GM18520 (cell line): ENCODE data around the gene ZNF282.

Experiments used
- ATAC-seq: cut with Tn5 transposase; IDR thresholded peaks from one replicate; pipeline ENCODE4 v1.9.1; 2021; ENCODE audit not compliant: unreplicated experiment

ZNF282 gene

GRCh38 chr7:149188637-149189259, 6.6 kb upstream of the ZNF282 start:
- no peak for ATAC-seq

- no peak for ATAC-seq
Measured at GRCh38 chr7:149191851-149192250, 3.5 kb upstream of the ZNF282 start.

- no peak for ATAC-seq
Measured at GRCh38 chr7:149194799-149195179, 557 bp upstream of the ZNF282 start.

- no peak for ATAC-seq
Measured at GRCh38 chr7:149196151-149196704, 882 bp downstream of the ZNF282 start.

DNA sequence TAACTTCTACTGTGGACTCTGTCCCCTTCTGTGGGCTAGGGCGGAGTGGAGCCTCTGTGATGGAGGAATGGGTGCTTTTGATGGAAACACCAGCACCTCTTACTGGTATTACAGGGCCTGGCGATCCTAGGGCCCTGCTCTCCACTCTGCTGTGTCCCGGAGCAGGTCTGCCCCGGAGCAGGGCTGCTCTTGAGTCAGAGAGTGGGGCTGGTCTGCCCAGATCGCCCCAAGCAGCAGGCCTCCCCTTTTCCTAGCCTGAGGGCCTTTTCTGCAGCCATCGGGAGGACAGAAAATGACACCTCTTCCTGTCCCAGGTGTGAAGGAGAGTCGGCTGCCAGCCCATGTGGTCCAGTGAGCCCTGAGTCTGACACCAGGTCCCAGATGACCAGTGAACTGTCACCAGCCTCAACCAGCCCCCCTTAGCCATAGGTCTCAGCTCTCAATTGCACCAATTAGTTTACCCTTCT, 1.4 kb downstream of the ZNF282 start:
- ATAC-seq, result no peak

DNA sequence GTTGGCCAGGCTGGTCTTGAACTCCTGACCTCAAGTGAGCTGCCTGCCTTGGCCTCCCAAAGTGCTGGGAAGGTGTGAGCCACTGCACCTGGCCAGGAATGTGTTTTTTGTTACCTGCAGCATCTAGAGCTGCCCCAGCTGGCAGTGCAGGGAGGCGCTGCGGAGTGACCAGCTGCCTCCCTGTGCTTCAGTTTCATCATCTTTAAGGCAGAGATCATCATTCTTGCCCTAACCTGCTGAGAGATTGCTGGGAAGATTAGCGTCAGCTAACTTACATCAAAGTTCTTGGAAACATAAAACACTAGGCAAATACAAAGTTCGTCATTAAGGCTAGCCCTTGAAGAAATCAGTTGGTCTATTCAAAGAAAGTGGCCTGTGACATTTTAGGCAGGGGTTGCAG, 2.3 kb downstream of the ZNF282 start:
- no peak for ATAC-seq

GRCh38 chr7:149198161-149198816, 2.9 kb downstream of the ZNF282 start:
- no peak for ATAC-seq

DNA sequence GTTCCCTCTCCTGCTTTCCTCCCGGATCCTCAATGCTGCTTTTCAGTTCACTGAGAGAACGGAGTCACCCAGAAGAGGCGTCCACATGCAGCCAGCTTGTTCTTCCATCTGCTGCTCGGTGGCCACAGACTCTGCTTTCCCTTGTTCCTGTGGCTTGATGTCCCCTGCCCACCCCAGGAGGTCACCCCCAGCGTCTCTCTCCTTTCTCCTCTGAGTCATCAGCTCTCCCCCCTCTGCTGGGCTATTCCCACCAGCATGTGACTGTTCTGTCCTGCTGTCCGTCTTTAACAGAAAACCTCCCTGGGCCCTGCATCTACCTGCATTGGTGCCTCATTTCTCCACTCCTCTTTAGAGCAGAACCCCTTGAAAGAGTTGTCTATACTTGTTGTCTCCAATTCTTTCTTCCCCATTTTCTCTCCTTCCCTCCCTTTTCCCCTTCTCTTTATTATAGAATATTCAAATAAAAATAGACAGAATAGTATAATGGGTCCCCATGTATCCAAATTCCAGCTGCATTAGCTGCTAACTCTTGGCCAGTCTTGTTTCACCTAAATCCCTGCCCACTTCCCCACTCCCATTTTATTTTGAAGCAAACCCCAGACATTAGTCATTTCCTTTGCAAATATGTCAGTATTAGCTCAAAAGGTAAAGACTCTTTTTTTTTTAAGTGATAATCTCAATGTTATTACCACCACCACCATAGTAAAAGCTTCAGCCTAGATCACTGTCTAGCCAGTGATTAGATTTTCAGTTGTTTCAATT, 4.1 kb downstream of the ZNF282 start:
- no peak for ATAC-seq

DNA sequence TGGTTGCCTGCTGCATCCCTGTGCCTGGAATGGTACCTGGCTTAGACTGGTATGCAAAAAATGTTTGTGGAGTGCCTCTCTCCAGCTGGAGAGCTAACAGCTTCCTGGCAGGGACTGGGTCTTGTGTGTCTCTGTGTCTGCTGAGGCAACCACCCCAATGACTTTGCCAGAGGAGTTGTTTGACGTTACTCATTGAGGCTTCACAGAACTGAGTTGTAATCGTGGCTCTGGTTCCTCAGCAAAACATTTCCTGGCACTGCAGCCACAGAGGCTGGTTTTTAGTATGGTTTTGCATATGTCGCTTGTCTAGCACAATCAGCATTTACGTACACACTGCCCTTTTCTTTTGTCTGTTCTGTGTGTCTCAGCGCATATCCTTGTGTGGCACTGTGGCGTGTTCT, 7.5 kb downstream of the ZNF282 start:
- no peak for ATAC-seq

GRCh38 chr7:149205690-149206381, 10.5 kb downstream of the ZNF282 start:
- ATAC-seq, result no peak

DNA sequence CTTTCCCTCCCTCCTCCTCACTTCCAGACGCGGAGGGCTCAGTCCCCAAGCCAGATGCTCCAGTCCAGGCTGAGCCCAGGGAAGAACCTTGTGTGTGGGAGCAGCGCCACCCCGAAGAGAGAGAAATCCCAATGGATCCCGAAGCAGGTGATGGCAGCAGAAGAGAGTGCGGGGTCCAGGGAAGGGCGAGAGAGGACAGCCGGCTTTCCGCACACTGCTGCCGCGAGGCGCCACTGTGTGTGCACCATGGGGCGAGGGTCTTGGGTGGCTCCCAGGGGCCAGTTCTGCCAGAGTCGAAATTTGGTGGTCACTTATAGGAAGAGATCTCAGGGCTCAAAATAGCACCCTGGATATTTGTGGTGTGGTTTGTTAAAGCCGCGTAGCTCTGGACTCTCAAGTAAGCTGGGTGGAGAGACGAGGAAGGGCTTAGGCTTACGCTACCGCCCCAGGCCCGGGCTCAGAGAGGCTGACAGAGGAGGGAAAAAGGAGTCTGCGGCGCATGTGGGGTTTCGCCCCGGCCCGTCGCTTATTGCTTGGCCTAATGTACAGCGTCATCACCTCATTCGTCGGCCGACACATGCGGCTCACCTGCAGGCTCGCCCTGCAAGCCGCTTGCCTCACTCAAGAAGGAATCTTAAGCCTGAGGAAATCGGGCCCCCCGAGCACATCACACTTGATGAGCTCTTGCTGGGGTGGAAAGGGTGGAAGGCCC, 12.1 kb downstream of the ZNF282 start:
- no peak for ATAC-seq

DNA sequence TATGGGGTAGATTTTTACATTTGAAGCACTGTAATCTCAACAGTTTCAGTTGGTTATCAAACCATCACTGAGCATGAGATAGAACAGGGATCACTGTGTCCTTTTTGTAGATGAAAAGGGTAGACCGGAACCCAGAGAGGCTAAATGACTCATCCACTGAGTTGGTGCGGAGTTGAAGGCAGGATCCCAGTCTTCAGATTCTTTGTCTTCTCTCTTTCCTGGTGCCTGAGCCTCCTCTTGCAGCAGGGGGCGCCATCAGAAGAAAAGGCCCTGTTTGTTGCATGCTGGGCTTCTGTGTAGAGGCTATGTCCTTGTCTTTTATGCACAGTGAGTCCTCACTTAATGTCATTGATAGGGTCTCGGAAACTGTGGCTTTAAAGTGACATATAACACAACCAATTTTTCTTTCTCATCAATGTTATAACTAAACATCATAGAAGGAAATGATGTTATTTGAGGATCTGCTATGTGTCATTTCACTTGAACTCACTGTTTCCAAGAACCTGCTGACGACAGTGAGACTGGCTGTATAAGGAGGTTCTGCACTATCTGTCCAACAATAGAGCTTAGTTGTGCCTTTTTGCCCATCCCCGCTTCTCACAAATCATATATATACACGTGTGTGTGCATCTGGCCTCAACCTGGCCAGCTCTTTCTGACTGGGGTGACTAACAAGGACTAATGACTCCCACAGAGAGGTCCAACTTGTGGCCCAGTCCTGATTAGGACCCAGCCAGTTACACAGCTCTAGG, 14.3 kb downstream of the ZNF282 start:
- ATAC-seq, result no peak

DNA sequence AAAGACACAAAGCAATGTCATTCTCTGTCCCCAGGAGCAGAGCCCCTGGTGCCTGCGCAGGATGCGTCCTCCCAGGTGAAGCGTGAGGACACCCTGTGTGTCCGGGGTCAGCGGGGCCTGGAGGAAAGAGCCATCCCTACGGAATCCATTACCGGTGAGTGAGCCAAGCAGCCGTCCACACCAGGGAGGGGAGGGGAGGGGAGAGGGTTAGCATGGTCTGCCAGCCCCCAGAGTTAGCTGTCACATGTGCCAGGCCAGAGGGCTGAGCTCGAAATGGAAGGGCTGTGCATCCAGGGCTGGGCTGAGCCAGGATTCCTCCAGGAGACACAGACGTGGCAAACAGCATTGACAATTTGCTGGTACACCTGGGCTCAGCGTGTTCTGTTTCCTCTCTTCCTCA, 15.2 kb downstream of the ZNF282 start:
- no peak for ATAC-seq

- ATAC-seq, result no peak
Measured at GRCh38 chr7:149214020-149214720, 18.8 kb downstream of the ZNF282 start.

- ATAC-seq, result no peak
Measured at GRCh38 chr7:149216402-149216801, 21.1 kb downstream of the ZNF282 start.

- no peak for ATAC-seq
Measured at GRCh38 chr7:149217570-149217969, 22.2 kb downstream of the ZNF282 start.

GRCh38 chr7:149218469-149219420, 23.4 kb downstream of the ZNF282 start:
- no peak for ATAC-seq

- ATAC-seq, result no peak
Measured at GRCh38 chr7:149220534-149220933, 25.2 kb downstream of the ZNF282 start.
